HG02623 (cell line): ENCODE measurements around the gene KRT24.
"Not testable (repeated sequence)": the region's sequence is repeated elsewhere in the genome, so short reads cannot be mapped to it uniquely, and the experiment has no call there.

Experiments
- ATAC-seq: cut with Tn5 transposase; IDR thresholded peaks from one replicate; pipeline ENCODE4 v1.9.1; 2021; ENCODE audit warnings: moderate library complexity; ENCODE audit not compliant: unreplicated experiment

The KRT24 gene

GRCh38 chr17:40703652-40704051, at the start of gene KRT24:
KRT24 (minus strand) TSS chr17:40703752; CDS start chr17:40703693, 59 bp downstream.
- no peak for ATAC-seq

DNA sequence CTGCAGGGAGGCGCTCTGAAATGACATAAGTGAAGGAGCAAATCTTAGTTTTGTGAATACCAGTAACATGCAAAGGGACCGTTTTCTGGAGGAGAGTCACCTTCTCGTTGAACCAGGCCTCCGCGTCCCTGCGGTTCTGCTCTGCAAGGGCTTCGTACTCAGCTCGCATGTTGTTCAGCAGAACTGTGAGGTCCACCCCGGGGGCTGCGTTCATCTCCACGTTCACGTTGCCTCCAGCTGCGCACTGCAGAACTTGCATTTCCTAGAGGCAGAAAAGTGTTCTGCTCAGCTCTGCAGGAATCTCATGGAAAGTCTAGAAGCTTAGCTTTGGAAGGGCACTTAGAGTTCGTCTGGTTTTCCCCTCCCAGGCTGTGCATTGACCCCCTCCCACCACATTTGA, 47.5 kb upstream of the KRT24 start:
- no peak for ATAC-seq

- no peak for ATAC-seq
Measured at GRCh38 chr17:40750391-40750790, 46.8 kb upstream of the KRT24 start.

GRCh38 chr17:40748666-40749065, 45.1 kb upstream of the KRT24 start:
- not testable (repeated sequence) for ATAC-seq

- no peak for ATAC-seq
Measured at GRCh38 chr17:40738553-40738952, 35.0 kb upstream of the KRT24 start.

DNA sequence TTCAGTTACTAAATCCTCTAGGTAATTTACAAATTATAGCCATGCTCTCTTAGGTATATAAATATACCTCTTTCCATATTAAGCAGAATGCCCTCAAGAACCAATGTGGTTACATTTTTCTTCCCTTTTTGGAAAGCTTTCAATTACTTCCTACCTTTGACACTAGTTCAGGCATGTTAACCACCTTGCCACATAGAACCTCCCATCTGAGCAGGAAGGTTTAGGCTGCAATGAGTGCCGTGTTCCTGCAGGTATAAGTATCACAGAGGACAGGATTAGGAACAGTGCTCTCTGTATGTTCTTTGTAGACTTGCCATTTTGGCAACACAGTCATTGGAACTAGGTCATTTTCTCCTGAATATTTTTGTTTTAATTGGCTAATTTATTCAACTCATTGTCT, 31.5 kb upstream of the KRT24 start:
- ATAC-seq, result no peak

GRCh38 chr17:40734018-40734417, 30.5 kb upstream of the KRT24 start:
- ATAC-seq, result no peak

GRCh38 chr17:40730970-40731369, 27.4 kb upstream of the KRT24 start:
- ATAC-seq, result no peak

GRCh38 chr17:40727447-40728231, 24.1 kb upstream of the KRT24 start:
- no peak for ATAC-seq

DNA sequence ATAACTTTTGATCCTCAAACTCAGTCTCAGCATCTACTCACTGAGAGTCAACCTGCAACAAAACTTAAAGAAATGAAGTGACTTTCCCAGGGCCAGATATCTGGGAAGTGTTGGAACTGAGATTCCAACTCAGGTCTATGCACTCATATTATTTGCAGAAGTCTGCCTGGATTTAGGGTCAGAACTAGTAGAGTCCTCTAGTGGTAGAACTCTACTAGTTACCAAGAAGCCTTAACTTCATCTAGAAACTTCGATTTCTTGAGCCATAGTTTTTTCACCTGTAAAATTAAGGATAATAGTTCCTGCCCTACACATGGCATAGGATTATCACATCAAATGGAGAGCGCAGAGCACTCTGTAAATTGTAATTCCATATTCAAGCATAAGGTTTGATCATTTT, 23.4 kb upstream of the KRT24 start:
- ATAC-seq, result no peak

GRCh38 chr17:40724656-40725055, 21.1 kb upstream of the KRT24 start:
- no peak for ATAC-seq

DNA sequence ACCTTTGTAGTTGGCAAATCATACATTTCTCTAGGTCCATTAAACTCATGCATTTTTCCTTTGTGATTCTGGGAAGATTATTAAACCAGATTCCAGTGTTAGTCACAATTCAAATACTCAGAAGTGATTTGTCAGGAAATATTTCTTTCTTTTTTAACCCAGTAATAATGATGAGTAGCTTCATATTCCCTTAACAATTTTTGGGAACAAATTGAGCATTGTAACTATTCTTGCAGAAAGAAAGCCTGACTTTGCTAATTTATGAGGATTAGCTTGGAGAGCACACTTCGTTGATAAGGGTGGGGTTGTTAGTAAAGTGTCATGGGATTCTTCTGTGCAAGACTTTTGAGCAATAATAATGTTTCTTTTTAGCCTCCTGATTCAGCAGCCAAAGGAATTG, 18.7 kb upstream of the KRT24 start:
- ATAC-seq, result no peak

GRCh38 chr17:40720899-40721298, 17.3 kb upstream of the KRT24 start:
- ATAC-seq, result no peak

GRCh38 chr17:40718930-40719329, 15.4 kb upstream of the KRT24 start:
- ATAC-seq, result no peak

GRCh38 chr17:40717776-40718175, 14.2 kb upstream of the KRT24 start:
- ATAC-seq, result no peak

DNA sequence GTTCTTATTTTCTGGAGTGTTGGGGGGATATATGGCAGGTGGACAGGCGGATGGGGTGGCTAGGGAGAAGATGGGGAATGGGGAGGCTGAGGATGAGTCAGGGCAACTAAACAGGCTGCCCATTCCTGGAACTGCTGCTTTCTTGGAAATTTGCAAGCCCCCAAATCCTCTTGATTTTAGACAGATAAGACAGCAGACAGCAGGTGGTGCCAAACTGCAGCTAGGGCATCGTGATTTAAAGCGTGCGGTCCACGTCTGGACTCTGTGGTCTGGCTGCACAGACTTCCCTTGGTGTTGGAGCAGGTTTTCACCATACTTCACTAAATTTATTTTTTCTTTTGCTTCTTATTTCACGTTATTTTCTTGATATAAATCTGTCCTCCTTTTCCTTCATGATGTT, 10.9 kb upstream of the KRT24 start:
- no peak for ATAC-seq

DNA sequence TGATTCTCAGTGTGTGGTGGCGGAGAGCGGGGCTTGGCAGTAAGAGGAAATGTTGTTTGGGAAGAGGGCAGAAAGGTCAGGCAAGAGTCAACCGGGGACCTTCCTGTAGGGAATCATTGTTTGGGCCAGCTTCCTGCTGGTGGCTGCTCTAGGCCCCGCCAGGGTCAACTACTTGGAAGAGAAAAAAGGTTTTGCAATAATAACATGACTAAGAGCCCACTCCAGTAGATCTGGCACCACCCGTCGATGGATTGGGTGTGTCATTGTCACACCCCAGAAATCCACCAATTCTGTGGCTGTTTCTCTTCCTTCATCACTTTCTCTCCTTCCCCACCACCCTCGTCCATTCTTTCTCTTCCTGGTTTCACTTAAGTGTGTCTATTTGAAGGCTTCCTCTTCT, 4.2 kb upstream of the KRT24 start:
- ATAC-seq, result no peak

- no peak for ATAC-seq
Measured at GRCh38 chr17:40705584-40705983, 2.0 kb upstream of the KRT24 start.

- ATAC-seq, result no peak
Measured at GRCh38 chr17:40702271-40702670, 1.3 kb downstream of the KRT24 start.

DNA sequence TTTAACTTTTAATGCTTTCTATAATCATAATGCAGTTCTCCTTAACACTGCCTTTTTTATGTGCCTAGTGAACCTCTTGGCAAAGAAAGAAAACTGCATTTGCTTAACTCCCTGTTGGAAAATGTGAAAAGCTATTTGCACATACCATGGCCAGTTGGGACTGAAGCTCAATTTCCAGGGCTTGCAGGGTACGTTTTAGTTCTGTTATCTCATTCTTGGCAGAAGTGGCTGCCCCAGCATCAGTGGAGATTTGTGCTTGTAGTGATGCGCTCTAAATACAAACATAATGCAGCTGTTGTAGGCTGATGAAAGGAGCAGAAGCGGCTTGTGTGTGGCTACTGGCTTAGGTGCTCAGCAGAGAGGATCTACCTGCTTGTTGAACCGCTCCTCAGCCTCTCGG, 3.7 kb downstream of the KRT24 start:
- no peak for ATAC-seq

- no peak for ATAC-seq
Measured at GRCh38 chr17:40699371-40699770, 4.2 kb downstream of the KRT24 start.

DNA sequence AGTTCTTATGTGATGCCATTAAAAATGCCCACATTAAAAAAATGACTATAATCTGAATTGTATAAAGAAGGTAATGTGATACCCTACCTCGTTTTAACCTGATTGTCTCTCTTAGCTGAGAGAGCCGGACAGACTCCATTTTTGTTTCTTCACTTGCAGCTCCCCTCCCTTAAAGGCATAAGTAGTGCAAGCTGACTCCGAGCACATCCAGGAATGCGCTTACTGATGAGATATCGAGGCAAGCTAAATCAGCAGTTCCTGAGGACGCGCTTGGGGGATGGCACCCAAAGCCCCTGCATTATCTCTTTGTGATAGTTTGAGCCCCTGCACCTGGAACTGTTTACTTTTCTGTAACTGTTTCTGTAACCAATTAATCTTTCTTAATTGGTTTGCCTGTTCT, 6.3 kb downstream of the KRT24 start:
- ATAC-seq, result no peak

- ATAC-seq, result no peak
Measured at GRCh38 chr17:40696651-40697072, 6.9 kb downstream of the KRT24 start.
